Fibroblast of villous mesenchyme (primary cell): Measurements from ENCODE around the gene GIT1. TPM values are rescaled to one million over a fixed set of nuclear protein-coding genes. Genes with fewer than 3 reads are reported as not detected.
A peak's percentile ranks its signal among the peaks of the same experiment; 100 is the strongest.

Experiments
- DNase-seq: peaks from one replicate; pipeline ENCODE4 v3.0.0-alpha.2; 2010; ENCODE audit warnings: low read depth
- H3K4me3 ChIP-seq: 2 replicates; pipeline ENCODE4 v1.5.1; 2011; ENCODE audit warnings: low read depth, mild to moderate bottlenecking, low read length
- CTCF ChIP-seq: IDR thresholded peaks from 2 replicates; pipeline ENCODE4 v1.5.1; 2012; ENCODE audit warnings: low read depth, mild to moderate bottlenecking, low read length; ENCODE audit not compliant: insufficient read depth
- total RNA-seq: library from RNA; depleted of rRNA; stranded (reverse); fragments of >200 nt; gene quantifications from 2 replicates; pipeline ENCODE4 v1.2.3, GENCODE V29; 2012

Gene GIT1
- total RNA-seq, 1 donor = 26.3 TPM

- DNase-seq = no peak
- H3K4me3 ChIP-seq = no peak overlapping the region
- TF ChIP-seq CTCF = no peak
These were observed 31.7 kb downstream of the GIT1 start for GRCh38 chr17:29557739-29558116.

- H3K4me3 ChIP-seq = no peak overlapping the region
- TF ChIP-seq CTCF = no peak
- DNase-seq = peak; percentile 45
These were observed 32.2 kb downstream of the GIT1 start for GRCh38 chr17:29557085-29557738.

GRCh38 chr17:29555840-29556239 is 33.6 kb downstream of the GIT1 start:
- no peak for DNase-seq
- H3K4me3 ChIP-seq = no peak overlapping the region
- no peak for TF ChIP-seq CTCF

GRCh38 chr17:29549177-29549923 is 40.1 kb downstream of the GIT1 start:
- H3K4me3 ChIP-seq = no peak overlapping the region
- TF ChIP-seq CTCF = no peak
- peak; percentile 19 for DNase-seq

GRCh38 chr17:29546830-29547229 is 42.6 kb downstream of the GIT1 start:
- H3K4me3 ChIP-seq = no peak overlapping the region
- no peak for TF ChIP-seq CTCF
- DNase-seq = peak; percentile 39

GRCh38 chr17:29546085-29546484 is 43.4 kb downstream of the GIT1 start:
- peak; percentile 34 for DNase-seq
- no peak for TF ChIP-seq CTCF
- H3K4me3 ChIP-seq = no peak overlapping the region
